ENCODE results near the gene DYNLL2. TPM values are rescaled to one million over a fixed set of nuclear protein-coding genes. Genes with fewer than 3 reads are reported as not detected.
A peak's percentile ranks its signal among the peaks of the same experiment; 100 is the strongest.
"Not testable (repeated sequence)": the region's sequence is repeated elsewhere in the genome, so short reads cannot be mapped to it uniquely, and the experiment has no call there.

DYNLL2 gene
- polyA plus RNA-seq (ENCODE audit: insufficient read length in 3 of 3) = 10 to 100 TPM; 84.2 to 84.8 (median 84.4) TPM

DNA sequence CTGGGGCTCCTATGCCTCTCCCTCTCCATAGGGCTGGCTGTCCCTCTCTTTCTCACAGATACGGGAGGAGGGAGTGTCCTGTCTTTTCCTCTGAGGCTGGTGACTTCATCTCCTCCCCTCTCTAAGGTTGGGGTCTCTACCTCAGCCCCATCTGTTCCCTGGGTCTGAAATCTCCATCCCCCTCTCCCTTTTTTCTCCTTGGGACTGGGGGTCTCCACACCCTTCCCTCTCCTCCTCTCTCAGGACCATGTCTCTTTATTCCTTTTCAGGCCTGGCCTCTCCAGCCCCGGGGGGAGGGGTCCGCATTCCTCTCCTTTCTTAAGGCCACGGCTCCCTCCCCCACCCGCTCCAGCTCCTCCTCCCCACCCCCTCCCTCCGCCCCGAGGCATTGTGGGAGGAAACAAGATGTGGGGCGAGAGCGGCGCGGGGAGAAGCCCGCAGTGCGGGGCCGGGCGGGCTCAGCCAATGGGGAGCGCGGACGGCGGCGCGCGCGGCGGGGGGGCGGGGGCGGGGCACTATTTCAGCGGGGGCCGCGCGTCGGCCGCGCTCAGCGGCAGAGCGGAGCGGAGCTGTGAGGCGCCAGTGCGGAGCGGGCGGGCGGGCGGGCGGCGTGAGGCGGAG is at the start of gene DYNLL2:
TSS of gene DYNLL2 (plus strand) at position 550 of the 621 bp plus-strand sequence. CDS start 3,672 bp downstream, outside the sequence.
- DNase-seq (ENCODE audit: low read depth in 3 of 3, low spot score in 2 of 3) = peak; percentile 77 to 94 (median 92)

DNA sequence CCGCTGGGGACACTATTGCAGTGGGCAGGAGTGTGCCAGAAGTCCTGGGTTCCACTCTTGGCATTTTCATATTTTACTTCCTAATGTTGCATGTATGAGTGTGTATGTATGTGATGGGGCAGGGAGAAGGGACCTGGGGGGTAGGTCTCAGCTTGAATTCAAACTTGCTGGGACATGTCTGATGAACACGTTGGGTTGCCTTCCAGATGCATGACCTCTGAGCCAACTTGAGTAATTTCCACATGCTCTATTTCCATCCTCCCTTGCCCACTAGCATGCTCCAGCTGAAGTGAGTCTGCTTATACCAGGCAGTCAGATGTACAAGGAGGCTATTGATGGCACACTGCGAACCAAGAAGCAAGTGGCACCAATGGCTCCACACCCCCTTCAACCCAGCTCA is 43.2 kb upstream of the DYNLL2 start:
- no peak for DNase-seq (ENCODE audit: low read depth in 3 of 3, low spot score in 2 of 3)

DNA sequence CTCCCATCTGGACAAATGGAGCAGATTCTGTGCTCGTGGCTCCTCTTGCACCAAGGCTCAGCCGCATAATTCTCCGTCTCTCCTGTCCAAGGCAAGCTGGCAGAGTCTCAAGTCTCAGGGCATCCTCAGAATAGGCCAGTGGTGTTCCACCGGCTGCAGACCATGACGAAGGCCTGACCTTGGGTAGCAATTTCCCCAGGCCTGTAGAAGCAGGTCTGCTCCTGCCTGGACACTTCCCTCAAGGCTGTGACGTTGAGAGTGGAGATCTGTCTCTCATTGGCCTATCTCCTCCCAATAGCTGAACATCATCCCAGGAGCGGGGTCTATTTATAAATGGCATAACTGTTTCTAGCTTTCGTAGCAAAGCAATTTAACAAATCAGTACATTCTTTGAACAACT is 42.8 kb upstream of the DYNLL2 start:
- DNase-seq (ENCODE audit: low read depth in 3 of 3, low spot score in 2 of 3) = no peak

DNA sequence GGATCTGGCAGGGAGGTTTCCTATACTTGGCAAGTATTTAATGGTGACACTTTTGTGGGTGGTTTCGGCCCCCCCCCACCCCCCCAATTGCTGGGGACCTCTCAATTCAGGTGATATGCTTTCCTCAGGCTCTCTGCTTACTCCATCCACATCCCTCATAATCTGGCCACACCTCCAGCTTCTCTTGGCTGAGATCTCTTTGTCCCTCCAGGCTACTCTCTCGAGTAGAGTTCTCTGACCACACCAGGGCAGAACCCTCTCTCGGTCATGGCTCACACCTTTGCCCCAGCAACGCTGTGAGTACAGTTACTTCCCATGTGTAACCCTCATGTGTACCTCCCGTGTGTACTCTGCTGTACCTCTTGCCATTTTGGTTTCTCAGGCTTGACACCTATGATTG is 42.1 kb upstream of the DYNLL2 start:
- no peak for DNase-seq (ENCODE audit: low read depth in 3 of 3, low spot score in 2 of 3)

DNA sequence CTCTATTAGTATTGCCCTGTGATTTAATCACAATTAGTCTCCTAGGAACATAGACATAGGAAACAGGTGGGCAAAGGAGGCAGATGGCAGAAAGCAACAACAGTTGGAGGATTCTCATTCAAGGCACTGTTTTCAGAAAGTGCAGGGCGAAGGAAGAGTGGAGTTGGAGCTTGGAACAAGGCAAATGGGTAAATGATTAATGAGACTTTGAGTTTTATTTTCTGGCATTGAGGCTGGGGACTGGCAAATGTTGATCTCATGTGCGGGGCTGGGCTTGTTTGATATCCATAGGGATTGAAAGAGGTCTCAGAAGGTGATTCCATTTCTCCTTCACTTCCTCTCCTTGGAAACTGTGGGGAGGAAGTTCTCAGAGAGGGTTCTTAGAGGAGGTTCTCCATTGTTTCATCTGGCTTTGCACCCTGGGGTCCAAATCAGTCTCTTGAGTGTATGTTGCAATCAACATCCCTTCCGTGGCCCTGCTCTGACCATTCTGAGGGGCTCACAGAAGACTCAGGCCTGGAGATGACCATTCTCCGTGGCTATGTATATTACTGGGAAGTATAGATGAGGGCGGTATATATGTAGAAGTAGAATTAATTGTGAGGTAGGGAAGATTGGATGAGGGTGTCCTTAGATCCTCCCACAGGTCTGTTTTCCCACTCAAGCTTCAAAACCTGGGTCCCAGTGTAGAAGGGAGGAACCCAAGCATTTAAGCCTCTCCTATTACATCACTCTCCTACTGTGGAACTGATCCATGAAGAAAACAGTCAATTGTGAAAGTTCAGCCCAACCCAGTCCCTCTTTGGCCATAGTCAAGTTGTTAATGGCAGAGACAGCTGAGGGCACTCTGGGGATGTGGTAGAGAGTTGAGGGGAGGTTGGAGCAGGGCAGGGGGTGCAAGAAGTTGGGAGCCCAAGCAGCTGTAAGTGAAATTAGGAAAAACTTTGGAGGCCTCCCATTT is 39.7 kb upstream of the DYNLL2 start:
- no peak for DNase-seq (ENCODE audit: low read depth in 3 of 3, low spot score in 2 of 3)

DNA sequence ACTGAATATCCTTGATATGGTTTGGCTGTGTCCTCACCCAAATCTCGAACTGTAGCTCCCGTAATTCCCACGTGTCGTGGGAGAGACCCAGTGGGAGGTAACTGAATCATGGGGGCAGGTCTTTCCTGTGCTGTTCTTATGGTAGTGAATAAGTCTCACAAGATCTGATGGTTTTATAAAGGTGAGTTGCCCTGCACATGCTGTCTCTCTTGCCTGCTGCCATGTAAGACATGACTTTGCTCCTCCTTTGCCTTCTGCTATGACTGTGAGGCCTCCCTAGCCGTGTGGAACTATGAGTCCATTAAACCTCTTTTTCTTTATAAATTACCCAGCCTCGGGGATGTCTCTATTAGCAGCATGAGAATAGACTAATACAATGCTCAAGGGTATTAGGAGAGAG is 39.0 kb upstream of the DYNLL2 start:
- not testable (repeated sequence) for DNase-seq (ENCODE audit: low read depth in 3 of 3, low spot score in 2 of 3)

DNA sequence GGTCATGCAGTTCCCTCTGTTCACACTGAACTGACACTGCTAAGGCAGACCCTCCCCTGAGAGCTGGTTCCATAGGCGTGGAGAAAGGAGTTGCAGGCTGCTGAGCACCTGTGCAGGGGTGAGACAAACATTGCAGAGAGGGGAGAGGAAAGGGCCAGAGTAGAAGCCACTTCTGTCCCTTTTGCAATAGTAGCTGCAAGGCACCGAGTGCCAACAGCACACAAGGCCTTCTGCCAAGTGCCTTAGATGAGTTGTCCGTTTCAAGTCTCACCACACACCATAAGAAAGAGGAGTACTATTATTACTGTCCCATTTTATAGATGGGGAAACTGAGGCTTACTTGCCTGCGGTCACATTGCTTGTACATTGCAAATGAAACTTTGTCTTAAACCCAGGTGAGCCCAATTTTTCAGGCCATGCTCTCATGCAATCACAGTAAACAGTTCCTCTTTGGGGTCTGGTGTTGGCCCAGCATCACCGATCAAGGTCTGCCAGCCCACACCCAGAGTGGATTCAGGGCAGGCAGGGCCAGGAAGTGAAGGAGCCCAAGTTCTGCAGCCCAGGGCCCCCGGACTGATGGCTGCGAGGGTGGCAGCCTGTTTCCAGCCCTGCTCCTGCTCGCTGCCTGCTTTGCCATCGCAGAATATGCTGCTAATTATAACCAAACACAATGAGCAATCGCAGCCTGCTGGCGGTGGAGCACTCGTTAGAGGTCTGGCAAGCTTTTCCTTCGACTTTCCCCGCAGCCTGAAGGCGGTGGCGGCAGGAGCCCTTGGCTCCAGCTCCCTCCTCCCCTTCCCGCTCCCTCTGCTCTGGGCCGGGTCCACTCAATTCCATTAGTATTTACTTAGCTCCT is 36.8 kb upstream of the DYNLL2 start:
- DNase-seq (ENCODE audit: low read depth in 3 of 3, low spot score in 2 of 3) = no peak

DNA sequence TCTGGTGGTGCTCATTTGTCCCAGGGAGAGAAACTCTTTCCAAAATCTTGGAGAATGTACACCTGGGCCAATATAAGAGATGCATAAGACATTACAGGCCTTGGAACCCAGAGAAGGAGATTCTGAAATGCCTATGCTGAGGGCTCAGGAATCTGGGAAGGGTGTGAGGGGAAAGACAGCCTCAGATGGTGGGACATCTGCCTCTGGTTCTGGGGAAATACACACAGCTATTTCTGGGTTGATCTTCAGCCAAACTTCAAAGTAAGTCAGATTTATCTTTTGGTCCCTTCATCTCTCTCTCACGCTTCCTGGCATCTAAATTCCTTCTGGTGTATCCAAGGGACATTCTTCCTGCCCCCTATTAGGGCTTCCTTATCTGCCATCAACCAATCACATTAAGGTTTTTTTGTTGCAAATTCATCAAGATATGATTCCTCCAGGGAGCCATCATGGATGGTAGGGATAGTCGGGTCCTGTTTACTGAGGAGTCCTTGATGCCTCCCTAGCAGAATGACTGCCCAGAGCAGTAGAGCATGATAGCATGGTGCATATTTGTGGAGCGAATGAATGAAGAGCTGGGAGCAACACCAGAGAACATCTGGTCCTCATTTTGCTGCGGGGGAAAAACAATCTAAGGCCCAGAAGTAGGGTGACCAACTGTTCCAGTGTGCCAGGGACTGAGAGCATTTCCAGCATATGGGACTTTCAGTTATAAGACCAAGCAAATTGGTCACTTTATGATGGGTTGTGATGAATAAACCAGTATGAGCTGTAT is 35.7 kb upstream of the DYNLL2 start:
- no peak for DNase-seq (ENCODE audit: low read depth in 3 of 3, low spot score in 2 of 3)

DNA sequence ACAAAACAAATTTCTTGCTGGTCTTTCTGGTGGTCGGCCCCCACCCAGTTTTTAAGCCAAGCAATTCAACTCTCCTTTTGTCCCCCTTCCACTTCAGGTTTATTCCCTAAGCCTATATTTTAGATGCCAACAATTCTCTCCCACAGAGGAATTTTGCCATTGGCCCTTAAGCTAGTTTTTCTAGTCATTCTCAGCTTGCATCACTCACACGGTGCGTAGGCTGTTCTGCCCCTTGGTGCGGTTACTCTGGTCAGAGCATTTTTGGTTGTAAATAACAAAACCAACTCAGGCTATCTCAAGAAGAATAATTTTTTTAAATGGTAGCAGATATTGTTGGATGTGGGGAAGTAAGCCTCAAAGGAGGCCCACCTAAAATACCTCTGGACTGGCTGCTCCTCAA is 33.7 kb upstream of the DYNLL2 start:
- DNase-seq (ENCODE audit: low read depth in 3 of 3, low spot score in 2 of 3) = no peak

DNA sequence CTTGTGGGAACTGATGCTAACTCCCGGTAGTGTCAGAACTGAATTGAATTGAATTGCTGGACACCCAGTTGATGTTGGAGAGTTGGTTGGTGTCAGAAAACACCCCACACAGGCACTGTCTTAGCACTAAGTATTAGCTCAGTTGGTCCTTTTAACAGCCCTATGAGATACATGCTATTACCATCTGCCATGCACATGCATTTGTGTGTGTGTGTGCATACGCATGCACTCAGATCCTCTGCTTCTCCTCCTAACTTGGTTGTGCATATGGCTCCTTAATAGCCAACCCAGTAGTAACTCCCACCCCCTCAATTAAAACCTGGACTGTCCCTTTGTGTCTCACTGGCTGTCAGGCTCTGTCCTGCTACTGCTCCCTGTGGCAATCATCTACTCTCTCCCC is 32.3 kb upstream of the DYNLL2 start:
- no peak for DNase-seq (ENCODE audit: low read depth in 3 of 3, low spot score in 2 of 3)

DNA sequence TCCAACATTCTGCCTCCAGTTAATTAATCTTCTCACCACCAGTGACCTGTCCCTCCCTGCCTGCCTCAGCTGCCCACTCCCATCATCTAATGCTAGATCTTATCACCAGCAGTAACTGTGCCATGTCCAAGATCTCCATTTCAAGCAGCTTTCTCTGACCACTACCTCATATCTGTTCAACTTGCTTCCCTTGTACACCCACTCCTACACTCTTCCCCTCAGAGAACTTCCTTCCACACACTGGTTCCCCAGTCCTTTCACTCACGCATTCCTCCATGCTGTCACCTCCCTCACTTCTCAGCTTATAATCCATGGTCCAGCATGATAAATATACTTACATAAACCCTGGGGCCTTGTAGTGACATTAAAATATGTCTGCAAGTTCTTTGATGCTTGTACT is 31.8 kb upstream of the DYNLL2 start:
- no peak for DNase-seq (ENCODE audit: low read depth in 3 of 3, low spot score in 2 of 3)

DNA sequence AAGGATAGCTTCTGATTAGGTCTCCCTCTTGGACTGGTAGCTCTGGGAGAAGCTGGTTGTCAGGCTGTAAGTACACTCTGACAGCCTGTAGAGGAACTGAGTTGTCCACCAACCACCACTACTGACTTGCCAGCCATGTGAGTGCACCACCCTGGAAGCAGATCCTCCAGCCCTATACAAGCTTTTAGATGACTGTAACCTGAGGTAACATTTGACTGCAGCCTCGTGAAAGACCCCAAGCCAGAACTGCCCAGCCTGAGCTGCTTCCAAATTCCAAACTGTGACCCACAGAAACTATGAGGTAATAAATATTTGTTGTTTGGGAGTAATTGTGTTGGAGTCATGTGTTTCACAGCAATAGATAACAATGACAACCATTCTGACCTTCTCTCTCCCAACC is 30.8 kb upstream of the DYNLL2 start:
- DNase-seq (ENCODE audit: low read depth in 3 of 3, low spot score in 2 of 3) = no peak

DNA sequence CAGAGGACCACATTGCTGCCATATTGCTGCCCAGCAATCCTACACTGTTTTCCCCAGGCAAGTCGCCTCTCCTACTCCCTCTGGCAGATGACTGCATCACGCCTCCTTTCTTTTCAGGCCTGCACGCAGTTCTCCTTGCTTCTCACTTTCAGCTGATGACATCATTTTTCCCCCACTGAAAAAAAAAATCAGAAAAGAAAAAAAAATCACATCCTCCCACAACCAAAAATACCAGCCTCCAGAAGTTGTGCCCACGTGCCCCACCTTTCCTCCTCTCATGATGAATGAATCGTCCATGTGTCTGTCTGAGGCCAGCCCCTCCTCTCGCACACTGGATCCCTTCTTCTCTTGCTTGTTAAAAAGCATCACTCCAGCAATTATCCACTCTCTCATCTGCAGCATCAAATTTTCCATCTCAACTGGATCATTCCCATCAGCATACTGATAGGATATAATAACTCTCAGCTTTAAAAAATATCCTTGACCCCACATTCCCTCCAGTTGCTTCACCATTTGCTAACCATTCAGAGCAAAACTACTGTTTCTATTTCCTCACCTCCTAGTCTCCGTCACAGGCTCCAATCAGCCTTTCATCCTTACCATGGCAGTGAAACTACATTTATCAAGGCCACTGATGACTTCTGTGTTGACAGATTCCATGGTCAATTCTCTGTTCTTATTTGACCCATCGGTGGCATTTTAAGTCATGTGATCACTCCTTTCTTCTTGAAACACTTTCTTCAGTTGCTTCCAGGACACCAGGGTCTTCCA is 30.1 kb upstream of the DYNLL2 start:
- no peak for DNase-seq (ENCODE audit: low read depth in 3 of 3, low spot score in 2 of 3)

DNA sequence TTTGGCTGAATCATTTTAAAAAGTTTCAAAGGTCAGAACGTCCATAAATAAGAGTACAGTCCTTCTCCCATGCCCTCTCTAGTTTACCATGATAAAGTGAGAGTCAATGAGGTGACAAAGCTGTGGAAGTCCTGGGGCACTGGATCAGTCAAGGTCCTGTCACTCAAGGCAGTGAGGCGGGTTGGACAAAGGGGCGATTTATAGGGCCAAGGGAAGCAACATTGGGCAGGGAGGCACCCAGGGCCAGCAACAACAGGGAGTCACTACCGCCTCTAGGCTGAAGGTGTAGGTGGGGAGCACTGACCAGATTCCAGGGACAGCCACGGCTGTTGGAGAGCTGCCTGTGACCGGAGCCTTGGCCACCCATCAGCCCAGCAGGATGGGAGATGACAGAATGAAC is 28.6 kb upstream of the DYNLL2 start:
- DNase-seq (ENCODE audit: low read depth in 3 of 3, low spot score in 2 of 3) = no peak

DNA sequence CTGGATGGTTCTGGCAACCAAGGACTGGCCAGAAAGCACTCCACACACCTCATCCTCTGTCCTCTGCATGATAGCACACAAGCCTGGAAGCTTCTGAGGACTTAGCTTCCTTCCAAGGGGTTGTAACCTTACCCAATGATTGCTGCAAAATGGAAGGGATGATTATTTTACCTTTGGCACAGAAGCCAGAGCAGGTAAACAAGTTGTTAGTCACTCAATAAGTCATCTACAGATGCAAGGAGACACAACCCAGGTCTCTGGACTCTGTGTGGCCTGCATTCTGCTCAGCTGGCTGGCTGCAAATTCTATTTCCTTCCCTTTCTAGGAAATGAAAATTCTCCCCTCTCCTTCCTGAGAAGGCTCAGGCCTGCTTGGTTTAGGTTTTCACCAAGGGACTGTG is 26.7 kb upstream of the DYNLL2 start:
- no peak for DNase-seq (ENCODE audit: low read depth in 3 of 3, low spot score in 2 of 3)

DNA sequence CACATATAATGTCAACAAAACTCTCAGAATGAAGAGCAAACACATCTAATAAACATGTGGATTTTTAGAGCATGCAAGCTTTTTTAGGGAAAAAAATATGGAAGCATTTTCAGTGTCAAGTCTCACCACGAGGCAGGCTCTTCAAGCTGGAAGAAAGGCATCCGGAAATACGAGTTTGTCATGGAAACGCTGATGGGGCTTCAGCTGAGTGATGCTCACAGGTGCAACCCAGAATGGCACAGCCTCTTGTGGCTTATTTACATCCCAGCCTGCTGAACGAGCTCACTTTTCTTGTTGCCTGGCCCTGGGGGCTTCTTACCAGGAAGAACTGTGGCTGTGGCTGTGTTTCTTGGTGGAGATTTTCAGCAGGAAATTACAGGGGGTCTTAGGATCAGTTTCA is 24.1 kb upstream of the DYNLL2 start:
- no peak for DNase-seq (ENCODE audit: low read depth in 3 of 3, low spot score in 2 of 3)

DNA sequence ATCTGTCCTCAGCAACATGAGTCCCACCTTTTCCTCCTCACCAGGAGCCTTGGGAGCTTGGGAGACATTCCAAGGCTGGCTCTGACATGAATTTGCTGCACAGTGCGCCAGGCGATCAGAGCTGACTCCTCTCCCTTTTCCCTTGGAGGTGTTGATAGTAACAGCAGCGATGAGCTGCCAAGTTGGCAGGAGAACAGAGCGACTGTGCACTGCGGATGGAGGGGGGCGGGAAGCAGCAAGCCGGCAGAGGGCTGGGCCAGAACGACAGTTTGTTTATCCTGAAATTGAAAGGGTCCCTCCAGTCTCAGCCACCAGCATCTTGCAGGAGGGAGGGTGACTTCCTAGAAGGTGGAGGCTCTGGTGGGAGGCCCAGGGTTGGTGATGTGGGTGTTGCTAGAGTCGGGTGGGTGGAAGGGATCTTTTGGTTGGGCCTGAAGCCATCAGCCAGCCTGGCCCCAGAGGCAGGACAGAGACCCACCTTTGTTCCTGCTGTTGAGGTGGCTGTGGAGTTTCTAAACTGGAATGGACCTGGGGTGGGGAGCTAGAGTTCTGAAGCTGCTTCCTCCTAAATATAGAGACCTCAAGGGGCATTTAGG is 22.5 kb upstream of the DYNLL2 start:
- no peak for DNase-seq (ENCODE audit: low read depth in 3 of 3, low spot score in 2 of 3)

DNA sequence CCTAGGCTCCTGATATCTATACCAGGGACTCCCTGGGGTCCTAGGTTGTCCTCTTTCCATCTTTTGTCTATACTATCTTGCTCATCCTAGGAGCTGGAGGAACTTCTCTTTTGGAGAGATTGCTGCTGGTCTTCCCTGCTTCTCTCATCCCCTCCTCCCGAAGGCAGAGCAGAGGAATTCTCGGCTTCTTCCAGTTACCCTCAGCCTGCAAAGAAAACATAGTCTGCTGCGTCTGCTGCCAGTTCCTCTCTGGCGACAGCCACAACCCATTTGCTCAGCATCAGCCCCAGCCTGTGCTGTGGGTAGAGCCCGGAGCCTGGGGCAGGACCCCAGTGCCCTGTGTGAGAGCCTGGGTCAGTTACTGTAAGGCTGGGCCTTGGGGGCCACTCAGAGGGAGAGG is 21.5 kb upstream of the DYNLL2 start:
- DNase-seq (ENCODE audit: low read depth in 3 of 3, low spot score in 2 of 3) = no peak

DNA sequence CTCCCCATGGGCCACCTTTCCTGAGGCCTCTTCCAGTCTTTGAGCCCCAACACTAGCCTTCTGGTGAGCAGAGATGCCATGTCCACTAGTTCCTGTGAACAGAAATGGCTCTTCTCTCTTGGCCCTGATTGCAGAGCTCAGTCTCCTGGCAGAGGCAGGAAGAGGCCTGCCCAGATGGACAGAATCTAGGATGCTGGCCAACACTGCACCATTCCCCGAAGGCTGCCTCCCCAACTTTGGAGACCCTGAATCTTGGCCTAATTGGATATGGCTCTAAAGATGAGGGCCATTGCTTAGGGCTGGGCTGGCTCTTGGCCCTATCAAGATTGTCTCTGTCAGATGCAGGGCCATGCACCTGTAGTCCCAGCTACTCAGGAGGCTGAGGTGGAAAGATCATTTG is 18.0 kb upstream of the DYNLL2 start:
- no peak for DNase-seq (ENCODE audit: low read depth in 3 of 3, low spot score in 2 of 3)
